Heart right ventricle (tissue), 16 donors: Measurements from ENCODE around the gene AKAP1. TPM values are rescaled to one million over a fixed set of nuclear protein-coding genes. Genes with fewer than 3 reads are reported as not detected.
A peak's percentile ranks its signal among the peaks of the same experiment; 100 is the strongest.

Experiments used
- ATAC-seq, 8 donors: fragments of 200-7000 bp; cut with Tn5 transposase; one replicate each; pipeline ENCODE4 v1.9.1; 2020; ENCODE audit warnings: mild to moderate bottlenecking in 8 of 8, moderate library complexity in 8 of 8, moderate number of reproducible peaks in 1 of 8
- DNase-seq, 2 donors: peaks; one replicate each; pipeline ENCODE4 v3.0.0-alpha.2; 2020
- H3K27ac ChIP-seq, 10 donors: fragments of 200-600 bp; sonication (generic) in 2 of 10; one replicate each; pipeline versions ENCODE4 v1.5.0 to v1.8.0; 2020 to 2022; ENCODE audit warnings: mild to moderate bottlenecking in 3 of 10
- H3K27me3 ChIP-seq, 7 donors: fragments of 200-600 bp; one replicate each; pipeline ENCODE4 v1.8.0; 2021 to 2022; ENCODE audit warnings: mild to moderate bottlenecking in 2 of 7
- H3K36me3 ChIP-seq, 9 donors: fragments of 200-600 bp; sonication (generic) in 1 of 9; one replicate each; pipeline versions ENCODE4 v1.5.0 to v1.8.0; 2020 to 2022; ENCODE audit warnings: mild to moderate bottlenecking in 2 of 9
- H3K4me1 ChIP-seq, 9 donors: fragments of 200-600 bp; sonication (generic) in 1 of 9; one replicate each; pipeline versions ENCODE4 v1.5.0 to v1.8.0; 2020 to 2022; ENCODE audit warnings: mild to moderate bottlenecking in 4 of 9
- H3K4me3 ChIP-seq, 10 donors: fragments of 200-600 bp; sonication (generic) in 2 of 10; one replicate each; pipeline versions ENCODE4 v1.5.0 to v1.8.0; 2020 to 2022; ENCODE audit warnings: mild to moderate bottlenecking in 7 of 10, moderate library complexity in 2 of 10
- H3K9me3 ChIP-seq, 11 donors: fragments of 200-600 bp in 10 of 11; sonication (generic) in 2 of 11; one replicate each; pipeline versions ENCODE4 v1.5.0 to v1.8.0; 2013 to 2022; ENCODE audit warnings: mild to moderate bottlenecking in 2 of 11, control low read depth in 1 of 11, moderate library complexity in 1 of 11
- CTCF ChIP-seq, 9 donors: fragments of 200-600 bp; sonication (generic) in 2 of 9; IDR thresholded peaks; one replicate each; pipeline versions ENCODE4 v1.5.0 to v1.8.0; 2021 to 2022; ENCODE audit warnings: antibody characterized with exemption in 9 of 9, mild to moderate bottlenecking in 5 of 9, moderate library complexity in 1 of 9
- WGBS, 2 donors: extraction: QIAGEN DNeasy Blood & Tissue Kit; methylation state at CpG; one replicate each; pipeline ENCODE4 v1.1.7; 2013; ENCODE audit warnings: inconsistent platforms in 1 of 2; 5-methylcytosine and 5-hydroxymethylcytosine counted together
- intact Hi-C, 10 donors: fragments of 100-400 bp; cut with DNase I; formaldehyde crosslinking; loops; one replicate each; pipeline versions ENCODE4 v1.11.1 to v1.14.2; 2022
- polyA plus RNA-seq, 2 donors: library from polyadenylated mRNA; stranded (reverse); fragments of 200-250 nt; gene quantifications; one replicate each; pipeline ENCODE4 v1.2.3, GENCODE V29; 2013
- total RNA-seq, 10 donors: library from RNA; stranded (reverse); fragmentation: NEBNext Ultra II Directional in 3 of 10; extraction: Animal tissue kit (Norgen Biotek cat#: 25700) in 3 of 10; gene quantifications; one replicate each; pipeline versions ENCODE4 v1.2.1 to v1.2.4, GENCODE V29; 2021 to 2023
- donor health status: Arrhythmogenic right ventricular cardiomyopathy.
- donor health status: ischemic (EF 13 %, LVEDD 7.1; RV severe dilation, severe dysfunction).
- donor health status: healthy with polysubstance abuse.
- donor health status: DM: no; HTN: yes; CAD: no.
- donor health status: DM: no; HTN: no; CAD: no.
- donor health status: ischemic (EF 25% LVEDD 6.9; RV normal size, moderate dysfunction).
- donor health status: ischemic (EF 25% LVEDD 5.7; RV mildly dilated, moderate dysfunction).
- donor health status: healthy.
- donor health status: DM: yes; HTN: yes; CAD: no.
- donor health status: Ischemic cardiomyopathy.
- donor health status: ischemic (EF 35%, LVEDD 5.7; RV mildly dilated, moderate dysfunction).
- donor health status: nonischemic (EF 11% LVEDD 7.7; RV severe dilation, severe dysfunction).
- donor health status: DM: yes; HTN: yes; CAD: no.
- donor health status: PGD.
- donor health status: ischemic (EF 29% LVEDD 5.4; RV normal size, mild dysfunction).
- donor health status: nonischemic (EF 23%, LVEDD 6.1; RV moderate dilation, normal function).

Gene AKAP1
- total and polyA plus RNA-seq, 12 donors: 31.0 to 234 (median 153) TPM

- intact Hi-C loops: no loop called here
- H3K9me3 ChIP-seq: no peaks in the 10 kb centered on the region
- no peaks in the 10 kb centered on the region for H3K27me3 ChIP-seq
- no peak for TF ChIP-seq CTCF (IDR thresholded peaks at IDR 0.05)
- peak overlapping the region; percentile 39 to 95 (median 78) for H3K4me3 ChIP-seq
- peak in 1 of 2 donors; percentile 43 for DNase-seq
- H3K36me3 ChIP-seq: no peaks in the 10 kb centered on the region
- H3K4me1 ChIP-seq: peaks cover 7 to 64% (median 51%) of the 10 kb centered on the region in 9 donors
- ATAC-seq: peak in 4 of 8 donors; percentile 7 to 29 (median 12)
- WGBS, 2 donors: 0 to 1% methylated on average over 45 of the region's 45 CpGs
- H3K27ac ChIP-seq: peak overlapping the region; percentile 88 to 99 (median 95)
Measured at GRCh38 chr17:57086069-57086930, 1.3 kb downstream of the AKAP1 start.

GRCh38 chr17:57088298-57088697 is 3.3 kb downstream of the AKAP1 start:
- DNase-seq: no peak
- intact Hi-C loops: no loop called here
- Histone ChIP-seq H3K27me3 (no peaks in the 10 kb centered on the region), H3K9me3 (no peaks in the 10 kb centered on the region), H3K4me1 (peaks cover 14 to 81% (median 70%) of the 10 kb centered on the region in 9 donors), H3K36me3 (no peaks in the 10 kb centered on the region), H3K27ac (peak overlapping the region in 9 of 10 donors; percentile 8 to 99 (median 93)), H3K4me3 (peak overlapping the region in 1 of 10 donors; percentile 2)
- no peak for TF ChIP-seq CTCF (IDR thresholded peaks at IDR 0.05)
- 61 to 74% methylated on average over 1 of the region's 1 CpG for WGBS, 2 donors
- no peak for ATAC-seq

- Histone ChIP-seq H3K27me3 (no peaks in the 10 kb centered on the region), H3K27ac (peak overlapping the region in 8 of 10 donors; percentile 49 to 99 (median 93)), H3K36me3 (no peaks in the 10 kb centered on the region), H3K4me3 (no peak overlapping the region), H3K4me1 (peaks cover 14 to 84% (median 64%) of the 10 kb centered on the region in 9 donors), H3K9me3 (no peaks in the 10 kb centered on the region)
- ATAC-seq (no peak), DNase-seq (no peak)
- intact Hi-C loops: no loop called here
- TF ChIP-seq CTCF (IDR thresholded peaks at IDR 0.05): no peak
- WGBS, 2 donors: 57 to 68% methylated on average over 6 of the region's 6 CpGs
Measured at GRCh38 chr17:57089391-57089790, 4.3 kb downstream of the AKAP1 start.

- no peak for TF ChIP-seq CTCF (IDR thresholded peaks at IDR 0.05)
- Histone ChIP-seq H3K4me3 (no peak overlapping the region), H3K4me1 (peaks cover 15 to 96% (median 64%) of the 10 kb centered on the region in 9 donors), H3K27ac (peak overlapping the region; percentile 79 to 99 (median 90)), H3K36me3 (no peaks in the 10 kb centered on the region), H3K27me3 (no peaks in the 10 kb centered on the region), H3K9me3 (no peaks in the 10 kb centered on the region)
- intact Hi-C loops: loop anchor here in 1 of 10 donors (10.0 kb wide), 1 partner anchor 56 kb away; no protein-coding TSS in a partner anchor
- WGBS, 2 donors: 36 to 50% methylated on average over 4 of the region's 4 CpGs
- peak in 1 of 8 donors; percentile 16 for ATAC-seq
- no peak for DNase-seq
Measured at GRCh38 chr17:57090560-57091185, 5.6 kb downstream of the AKAP1 start.
